ENCODE data around the gene ABCA13.

DNA sequence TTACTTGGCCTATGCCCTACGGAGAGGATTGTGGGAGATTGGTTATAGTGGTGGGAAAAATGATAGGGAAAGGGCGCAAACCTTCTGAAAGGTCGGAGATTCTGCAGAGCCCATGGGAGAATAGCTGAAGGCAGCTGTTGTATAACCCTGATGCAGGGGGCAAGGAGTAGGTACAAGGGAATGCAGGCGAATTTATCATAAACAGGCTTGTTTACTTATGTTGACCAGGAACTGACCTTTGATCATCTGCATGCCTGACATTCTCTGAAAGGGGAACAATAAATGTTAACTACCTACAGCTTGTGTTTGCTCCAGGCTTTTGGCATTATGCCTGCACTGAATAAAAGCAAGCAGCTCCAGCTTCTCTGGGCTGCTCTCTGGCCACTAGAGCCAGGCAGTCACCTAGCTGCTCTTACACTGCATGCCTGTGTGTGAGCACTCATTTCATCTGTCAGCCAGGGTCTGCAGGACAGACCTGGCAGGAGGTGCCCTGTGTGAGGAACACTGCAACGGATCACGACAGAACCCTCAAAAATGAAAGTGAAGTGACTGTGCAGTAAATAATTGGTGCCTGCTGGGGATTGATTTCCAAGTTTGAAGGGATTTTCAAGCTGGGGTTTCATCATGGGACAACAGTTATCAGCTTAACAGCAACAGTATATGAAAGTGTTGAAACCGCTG lies 31.1 kb upstream of the ABCA13 start:
- TF ChIP-seq, protein P1, sequence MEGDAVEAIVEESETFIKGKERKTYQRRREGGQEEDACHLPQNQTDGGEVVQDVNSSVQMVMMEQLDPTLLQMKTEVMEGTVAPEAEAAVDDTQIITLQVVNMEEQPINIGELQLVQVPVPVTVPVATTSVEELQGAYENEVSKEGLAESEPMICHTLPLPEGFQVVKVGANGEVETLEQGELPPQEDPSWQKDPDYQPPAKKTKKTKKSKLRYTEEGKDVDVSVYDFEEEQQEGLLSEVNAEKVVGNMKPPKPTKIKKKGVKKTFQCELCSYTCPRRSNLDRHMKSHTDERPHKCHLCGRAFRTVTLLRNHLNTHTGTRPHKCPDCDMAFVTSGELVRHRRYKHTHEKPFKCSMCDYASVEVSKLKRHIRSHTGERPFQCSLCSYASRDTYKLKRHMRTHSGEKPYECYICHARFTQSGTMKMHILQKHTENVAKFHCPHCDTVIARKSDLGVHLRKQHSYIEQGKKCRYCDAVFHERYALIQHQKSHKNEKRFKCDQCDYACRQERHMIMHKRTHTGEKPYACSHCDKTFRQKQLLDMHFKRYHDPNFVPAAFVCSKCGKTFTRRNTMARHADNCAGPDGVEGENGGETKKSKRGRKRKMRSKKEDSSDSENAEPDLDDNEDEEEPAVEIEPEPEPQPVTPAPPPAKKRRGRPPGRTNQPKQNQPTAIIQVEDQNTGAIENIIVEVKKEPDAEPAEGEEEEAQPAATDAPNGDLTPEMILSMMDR (tag by site-specific recombination; IDR thresholded peaks at IDR 0.05) = no peak
- TF ChIP-seq, protein P2, sequence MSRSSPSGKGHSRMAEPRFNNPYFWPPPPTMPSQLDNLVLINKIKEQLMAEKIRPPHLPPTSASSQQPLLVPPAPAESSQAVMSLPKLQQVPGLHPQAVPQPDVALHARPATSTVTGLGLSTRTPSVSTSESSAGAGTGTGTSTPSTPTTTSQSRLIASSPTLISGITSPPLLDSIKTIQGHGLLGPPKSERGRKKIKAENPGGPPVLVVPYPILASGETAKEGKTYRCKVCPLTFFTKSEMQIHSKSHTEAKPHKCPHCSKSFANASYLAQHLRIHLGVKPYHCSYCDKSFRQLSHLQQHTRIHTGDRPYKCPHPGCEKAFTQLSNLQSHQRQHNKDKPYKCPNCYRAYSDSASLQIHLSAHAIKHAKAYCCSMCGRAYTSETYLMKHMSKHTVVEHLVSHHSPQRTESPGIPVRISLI (tag by site-specific recombination; IDR thresholded peaks at IDR 0.05) = no peak
